ENCODE results near the gene APRT.
A peak's percentile ranks its signal among the peaks of the same experiment; 100 is the strongest.

The APRT gene

GRCh38 chr16:88816736-88817535 lies 5.2 kb upstream of the APRT start:
- H3K27ac ChIP-seq (ENCODE audit: low read depth, low read length), result no peak overlapping the region
- H3K4me3 ChIP-seq (ENCODE audit: low read length), result no peak overlapping the region
- TF ChIP-seq EZH2phosphoT487 (IDR thresholded peaks at IDR 0.05; ENCODE audit: borderline replicate concordance, low read length) (no peak), CTCF (IDR thresholded peaks at IDR 0.05; ENCODE audit: low read depth, low read length, poor library complexity, severe bottlenecking) (no peak)
- no peak overlapping the region for H3K4me2 ChIP-seq (ENCODE audit: low read length)
- no peaks in the 10 kb centered on the region for H4K20me1 ChIP-seq (ENCODE audit: control insufficient read depth, insufficient read depth, low read depth, low read length)
- no peaks in the 10 kb centered on the region for H3K9me2 ChIP-seq (replicated peaks; ENCODE audit: control insufficient read depth, low read length)
- no peaks in the 10 kb centered on the region; the same call in 1 of the 2 replicates for H3K79me2 ChIP-seq (ENCODE audit: control insufficient read depth, low read length)
- peaks cover 6% of the 10 kb centered on the region for H3K4me1 ChIP-seq (ENCODE audit: control insufficient read depth, low read length)
- no peaks in the 10 kb centered on the region; the same call in 1 of the 2 replicates for H3F3A ChIP-seq (ENCODE audit: control insufficient read depth, insufficient read depth)
- 0 out of 2 replicates have a peak, but pooled peaks cover 4% of the 10 kb centered on the region for H3K36me3 ChIP-seq (ENCODE audit: control insufficient read depth, low read length)
- H3K9me3 ChIP-seq (ENCODE audit: control insufficient read depth, insufficient read depth, low read length), result peaks cover 7% of the 10 kb centered on the region; the same call in 1 of the 2 replicates
- H3K27me3 ChIP-seq (ENCODE audit: control insufficient read depth, low read length), result no peaks in the 10 kb centered on the region

GRCh38 chr16:88815901-88816589 lies 4.3 kb upstream of the APRT start:
- Histone ChIP-seq H3K4me3 (ENCODE audit: low read length) (no peak overlapping the region), H3K27me3 (ENCODE audit: control insufficient read depth, low read length) (no peaks in the 10 kb centered on the region), H3K9me3 (ENCODE audit: control insufficient read depth, insufficient read depth, low read length) (peaks cover 7% of the 10 kb centered on the region; the same call in 1 of the 2 replicates), H3K27ac (ENCODE audit: low read depth, low read length) (no peak overlapping the region), H3K4me2 (ENCODE audit: low read length) (no peak overlapping the region), H3K36me3 (ENCODE audit: control insufficient read depth, low read length) (peaks cover 4% of the 10 kb centered on the region; the same call in 1 of the 2 replicates), H4K20me1 (ENCODE audit: control insufficient read depth, insufficient read depth, low read depth, low read length) (no peaks in the 10 kb centered on the region), H3K79me2 (ENCODE audit: control insufficient read depth, low read length) (peaks cover 6% of the 10 kb centered on the region), H3K9me2 (replicated peaks; ENCODE audit: control insufficient read depth, low read length) (no peaks in the 10 kb centered on the region), H3K4me1 (ENCODE audit: control insufficient read depth, low read length) (peaks cover 6% of the 10 kb centered on the region), H3F3A (ENCODE audit: control insufficient read depth, insufficient read depth) (no peaks in the 10 kb centered on the region; the same call in 1 of the 2 replicates)
- TF ChIP-seq EZH2phosphoT487 (IDR thresholded peaks at IDR 0.05; ENCODE audit: borderline replicate concordance, low read length) (no peak), CTCF (IDR thresholded peaks at IDR 0.05; ENCODE audit: low read depth, low read length, poor library complexity, severe bottlenecking) (peak; percentile 92)

GRCh38 chr16:88815227-88815626 lies 3.5 kb upstream of the APRT start:
- H3F3A ChIP-seq (ENCODE audit: control insufficient read depth, insufficient read depth), result no peaks in the 10 kb centered on the region; the same call in 1 of the 2 replicates
- no peaks in the 10 kb centered on the region for H4K20me1 ChIP-seq (ENCODE audit: control insufficient read depth, insufficient read depth, low read depth, low read length)
- TF ChIP-seq EZH2phosphoT487 (IDR thresholded peaks at IDR 0.05; ENCODE audit: borderline replicate concordance, low read length) (no peak), CTCF (IDR thresholded peaks at IDR 0.05; ENCODE audit: low read depth, low read length, poor library complexity, severe bottlenecking) (no peak)

More at GRCh38 chr16:88815227-88815626, 3.5 kb upstream of the APRT start:
- H3K4me2 ChIP-seq (ENCODE audit: low read length), result no peak overlapping the region
- peaks cover 13% of the 10 kb centered on the region for H3K36me3 ChIP-seq (ENCODE audit: control insufficient read depth, low read length)
- H3K4me1 ChIP-seq (ENCODE audit: control insufficient read depth, low read length), result peaks cover 15% of the 10 kb centered on the region
- H3K27ac ChIP-seq (ENCODE audit: low read depth, low read length), result no peak overlapping the region
- peaks cover 7% of the 10 kb centered on the region; the same call in 1 of the 2 replicates for H3K9me3 ChIP-seq (ENCODE audit: control insufficient read depth, insufficient read depth, low read length)
- no peaks in the 10 kb centered on the region for H3K9me2 ChIP-seq (replicated peaks; ENCODE audit: control insufficient read depth, low read length)
- peaks cover 14% of the 10 kb centered on the region for H3K79me2 ChIP-seq (ENCODE audit: control insufficient read depth, low read length)
- no peaks in the 10 kb centered on the region for H3K27me3 ChIP-seq (ENCODE audit: control insufficient read depth, low read length)
- no peak overlapping the region for H3K4me3 ChIP-seq (ENCODE audit: low read length)

Measured in DOHH2 (cell line).